ENCODE data around the gene MPND.

MPND gene

GRCh38 chr19:4369888-4370260 lies 26.5 kb downstream of the MPND start:
- peak overlapping the region; percentile 43 for H3K27ac ChIP-seq
- TF ChIP-seq ZFX (IDR thresholded peaks at IDR 0.05) = no peak
- no peak for TF ChIP-seq CTCF (conservative IDR thresholded peaks at IDR 0.05)

- TF ChIP-seq ZFX (IDR thresholded peaks at IDR 0.05) = no peak
- TF ChIP-seq CTCF (conservative IDR thresholded peaks at IDR 0.05) = no peak
- peak overlapping the region; percentile 43; the same call in 1 of the 2 replicates for H3K27ac ChIP-seq
Measured at GRCh38 chr19:4370418-4371041, 27.2 kb downstream of the MPND start.

DNA sequence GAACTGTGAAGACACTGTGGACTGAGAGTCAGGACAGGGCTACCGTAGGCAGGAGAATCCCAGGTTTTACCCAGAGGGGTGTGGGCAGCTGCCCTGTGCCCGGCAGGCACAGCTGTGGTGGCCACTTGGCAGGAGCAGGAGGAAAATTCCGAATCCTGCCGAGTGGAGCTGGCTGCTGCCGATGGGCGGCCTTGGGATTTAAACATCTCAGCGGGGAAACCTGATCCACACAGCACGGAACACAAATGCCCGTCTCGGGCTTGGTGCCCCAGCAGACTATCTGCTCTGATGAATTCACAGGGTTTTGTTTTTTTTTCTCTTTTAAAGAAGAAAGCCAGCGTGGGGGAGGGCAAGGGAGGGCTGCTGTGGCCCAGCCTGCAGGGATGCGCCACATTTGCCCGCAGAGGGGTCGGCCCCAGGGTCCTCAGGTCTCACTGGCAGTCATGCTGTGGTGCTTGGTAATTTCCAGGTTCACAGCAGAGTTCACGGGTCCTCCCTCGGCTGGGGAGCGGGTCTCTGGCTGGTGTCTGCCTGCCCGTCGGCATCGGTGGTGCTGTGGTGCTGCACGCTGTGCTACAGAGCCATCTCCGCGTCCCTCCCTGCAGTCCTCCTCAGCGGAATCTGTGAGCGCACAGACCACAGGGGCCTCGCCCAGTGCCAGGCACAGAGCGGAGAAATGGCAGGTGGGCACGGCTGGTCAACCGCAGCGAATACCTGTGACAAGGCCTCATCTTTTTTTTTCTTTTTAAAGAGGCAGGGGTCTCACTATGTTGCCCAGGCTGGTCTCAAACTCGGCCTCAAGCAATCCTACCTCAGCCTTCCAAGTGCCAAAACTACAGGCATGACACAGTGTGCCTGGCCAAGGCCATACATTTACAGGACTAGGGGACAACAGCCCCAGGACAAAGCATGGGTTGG lies 28.1 kb downstream of the MPND start:
- H3K27ac ChIP-seq = no peak overlapping the region
- TF ChIP-seq ZFX (IDR thresholded peaks at IDR 0.05) (no peak), CTCF (conservative IDR thresholded peaks at IDR 0.05) (no peak)

DNA sequence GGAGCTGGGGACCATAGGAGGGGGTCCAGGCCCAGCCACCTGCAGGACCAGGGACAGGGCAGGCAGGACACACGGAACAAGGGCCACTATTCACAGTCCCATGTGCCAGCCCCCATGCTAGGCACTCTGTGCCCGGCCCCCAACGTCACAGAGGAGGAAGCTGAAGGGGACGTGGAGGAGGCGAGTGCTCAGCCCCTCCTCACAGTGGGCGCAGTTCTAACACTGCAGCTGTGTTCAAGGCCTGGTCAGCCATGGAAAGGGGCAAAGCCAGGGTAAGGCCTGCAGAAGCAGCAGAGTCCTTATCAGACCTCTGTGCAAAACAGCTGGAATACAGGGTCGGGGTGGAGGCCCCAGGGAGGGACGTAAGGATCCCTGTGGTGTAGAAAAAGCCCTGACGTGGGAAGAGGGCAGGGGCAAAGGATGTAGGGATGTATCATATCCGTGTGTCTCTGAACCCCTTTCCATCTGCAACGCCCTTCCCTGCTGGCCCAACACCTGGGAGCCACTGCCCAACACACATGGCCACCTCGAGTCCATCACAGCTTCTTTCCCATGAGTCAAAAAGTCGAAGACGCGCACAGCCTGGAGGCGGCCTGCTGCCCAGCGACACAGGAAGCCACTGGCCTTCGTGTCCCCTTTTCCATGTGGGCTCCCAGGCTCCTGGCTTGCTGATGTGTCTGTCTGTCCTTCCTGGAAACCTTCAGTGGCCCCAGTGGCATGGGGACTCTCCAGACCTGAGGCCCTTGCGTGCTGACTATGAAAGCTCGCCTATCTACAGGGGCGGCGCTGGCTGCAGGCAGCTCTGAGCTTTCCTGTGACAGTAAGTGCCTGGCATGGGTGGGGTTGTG lies 29.0 kb downstream of the MPND start:
- no peak overlapping the region for H3K27ac ChIP-seq
- TF ChIP-seq CTCF (conservative IDR thresholded peaks at IDR 0.05) = no peak
- TF ChIP-seq ZFX (IDR thresholded peaks at IDR 0.05) = no peak

GRCh38 chr19:4373013-4373367 lies 29.6 kb downstream of the MPND start:
- H3K27ac ChIP-seq = no peak overlapping the region
- no peak for TF ChIP-seq CTCF (conservative IDR thresholded peaks at IDR 0.05)
- TF ChIP-seq ZFX (IDR thresholded peaks at IDR 0.05) = no peak

- no peak overlapping the region for H3K27ac ChIP-seq
- TF ChIP-seq ZFX (IDR thresholded peaks at IDR 0.05) (no peak), CTCF (conservative IDR thresholded peaks at IDR 0.05) (no peak)
Measured at GRCh38 chr19:4373601-4374497, 30.5 kb downstream of the MPND start.
